Karpas-422 (cell line): ENCODE results near the gene LCN9. TPM values are rescaled to one million over a fixed set of nuclear protein-coding genes. Genes with fewer than 3 reads are reported as not detected.

Experiments
- DNase-seq: peaks from one replicate; pipeline ENCODE4 v3.0.0-alpha.2; 2015
- H2AFZ ChIP-seq: fragments of 200-600 bp; sonication (generic); 2 replicates; pipeline ENCODE4 v1.6.1; 2014; ENCODE audit warnings: antibody characterized with exemption, low read length, mixed read lengths
- H3K27ac ChIP-seq: fragments of 200-600 bp; sonication (generic); 2 replicates; pipeline ENCODE4 v1.5.1; 2014; ENCODE audit warnings: mild to moderate bottlenecking, low read length, moderate library complexity
- H3K27me3 ChIP-seq: fragments of 200-600 bp; sonication (generic); 2 replicates; pipeline ENCODE4 v1.6.1; 2014; ENCODE audit warnings: low read length, mixed read lengths
- H3K36me3 ChIP-seq: fragments of 200-600 bp; sonication (generic); 2 replicates; pipeline ENCODE4 v1.6.1; 2014; ENCODE audit warnings: low read length, mixed read lengths; ENCODE audit not compliant: insufficient read depth
- H3K4me1 ChIP-seq: fragments of 200-600 bp; sonication (generic); 2 replicates; pipeline ENCODE4 v1.6.1; 2014; ENCODE audit warnings: mild to moderate bottlenecking, low read length, mixed read lengths
- H3K4me2 ChIP-seq: fragments of 200-600 bp; sonication (generic); 2 replicates; pipeline ENCODE4 v1.6.1; 2014; ENCODE audit warnings: low read length, low read depth, mild to moderate bottlenecking; ENCODE audit not compliant: poor library complexity, severe bottlenecking
- H3K4me3 ChIP-seq: fragments of 200-600 bp; sonication (generic); 2 replicates; pipeline ENCODE4 v1.5.1; 2014; ENCODE audit warnings: mild to moderate bottlenecking, antibody characterized with exemption, low read length, mixed read lengths
- H3K79me2 ChIP-seq: fragments of 200-600 bp; sonication (generic); 2 replicates; pipeline ENCODE4 v1.6.1; 2014; ENCODE audit warnings: mild to moderate bottlenecking, low read length, mixed read lengths
- H3K9ac ChIP-seq: fragments of 200-600 bp; sonication (generic); 2 replicates; pipeline ENCODE4 v1.6.0; 2014; ENCODE audit warnings: low read length
- H3K9me2 ChIP-seq: fragments of 200-600 bp; sonication (generic), shearing (Covaris generic); replicated peaks from 2 replicates; pipeline ENCODE4 v1.6.0; 2014; ENCODE audit warnings: mild to moderate bottlenecking, low read length, moderate library complexity; ENCODE audit not compliant: insufficient read depth
- H3K9me3 ChIP-seq: fragments of 300-700, 200-600 bp; sonication (generic); 2 replicates; pipeline ENCODE4 v1.6.1; 2014; ENCODE audit warnings: low read length, mixed read lengths
- H4K20me1 ChIP-seq: fragments of 200-600 bp; sonication (generic); 2 replicates; pipeline ENCODE4 v1.6.1; 2014; ENCODE audit warnings: mild to moderate bottlenecking, antibody characterized with exemption, low read length, low read depth; ENCODE audit not compliant: insufficient read depth
- total RNA-seq: library from RNA; depleted of rRNA; stranded (reverse); fragments of >200 nt; shearing (Covaris generic); gene quantifications from 2 replicates; pipeline ENCODE4 v1.2.3, GENCODE V29; 2014; ENCODE audit warnings: low replicate concordance; rRNA removed

The LCN9 gene
- total RNA-seq, 1 experiment from 2014 or later = not detected

- Histone ChIP-seq H3K4me3 (no peak overlapping the region), H3K4me2 (no peak overlapping the region), H3K27me3 (no peaks in the 10 kb centered on the region), H3K9ac (no peak overlapping the region), H2AFZ (no peak overlapping the region), H3K9me3 (no peaks in the 10 kb centered on the region), H3K27ac (no peak overlapping the region), H3K4me1 (peaks cover 3% of the 10 kb centered on the region; the same call in 1 of the 2 replicates), H3K36me3 (no peaks in the 10 kb centered on the region), H4K20me1 (no peaks in the 10 kb centered on the region), H3K79me2 (no peaks in the 10 kb centered on the region), H3K9me2 (no peaks in the 10 kb centered on the region)
- no peak for DNase-seq
These were observed 52.9 kb downstream of the LCN9 start for GRCh38 chr9:135716045-135716444.

Other genes with a start within 250 kb of the LCN9 start
- gene PPP1R26, start 183.5 kb upstream of the LCN9 start, total RNA-seq = 0.22 and 1.2 TPM in 2 replicates
- gene MRPS2, start 162.6 kb upstream of the LCN9 start, total RNA-seq = 47.9 and 51.9 TPM in 2 replicates
- not detected in 2 replicates for gene LCN1, start 141.9 kb upstream of the LCN9 start, total RNA-seq
- gene OBP2A, start 117.2 kb upstream of the LCN9 start, total RNA-seq = not detected in 2 replicates
- gene PAEP, start 101.6 kb upstream of the LCN9 start, total RNA-seq = not detected in 2 replicates
- not detected in 2 replicates for gene GLT6D1, start 23.8 kb upstream of the LCN9 start, total RNA-seq
- not detected in 2 replicates for gene SOHLH1, start 36.2 kb downstream of the LCN9 start, total RNA-seq
- gene KCNT1, start 38.9 kb downstream of the LCN9 start, total RNA-seq = not detected in 2 replicates
- gene CAMSAP1, start 244.2 kb downstream of the LCN9 start, total RNA-seq = 24.8 and 26.9 TPM in 2 replicates